H1 (cell line): ENCODE data around the gene HIP1. TPM values are rescaled to one million over a fixed set of nuclear protein-coding genes. Genes with fewer than 3 reads are reported as not detected.

ENCODE experiments used
- CTCF ChIA-PET: fragments of 300-600 bp; sonication (Branson Sonifier 250); formaldehyde crosslinking; loops from one replicate; lab custom pipeline; 2021; ENCODE audit not compliant: partially characterized antibody; lab: Charles Lee
- POLR2A ChIA-PET: fragments of 300-600 bp; sonication (Branson Sonifier 250); formaldehyde crosslinking; loops from one replicate; lab custom pipeline; 2021; ENCODE audit warnings: inconsistent platforms; ENCODE audit not compliant: partially characterized antibody; lab: Charles Lee
- DNase-seq, 2 experiments: peaks; one replicate each; pipeline versions ENCODE4 v3.0.0 to v3.0.0-alpha.2; 2010 to 2022; ENCODE audit warnings: low spot score in 2 of 2, low read depth in 1 of 2, mixed read lengths in 1 of 2
- FAIRE-seq: peaks from 2 replicates; lab custom pipeline; 2011; peaks lifted over from hg19 to GRCh38; lab: Jason Lieb, UNC
- H2AFZ ChIP-seq: 2 replicates; pipeline ENCODE4 v1.8.1; 2012; ENCODE audit warnings: low read length, inconsistent platforms
- H2AK5ac ChIP-seq: 2 replicates; pipeline ENCODE4 v1.6.1; 2013; ENCODE audit warnings: low read depth, low read length
- H2BK120ac ChIP-seq: replicated peaks from 2 replicates; pipeline ENCODE3; 2013; ENCODE audit warnings: low read depth, low read length, inconsistent platforms
- H2BK12ac ChIP-seq: 2 replicates; pipeline ENCODE4 v1.6.1; 2013; ENCODE audit warnings: low read depth, low read length
- H2BK15ac ChIP-seq: 2 replicates; pipeline ENCODE4 v1.6.1; 2013; ENCODE audit warnings: low read length
- H2BK20ac ChIP-seq: 2 replicates; pipeline ENCODE4 v1.6.1; 2013; ENCODE audit warnings: low read length
- H2BK5ac ChIP-seq: 2 replicates; pipeline ENCODE4 v1.6.1; 2013; ENCODE audit warnings: low read depth, low read length
- H3K14ac ChIP-seq: 2 replicates; pipeline ENCODE4 v1.6.1; 2013; ENCODE audit warnings: inconsistent platforms; ENCODE audit not compliant: insufficient read length
- H3K18ac ChIP-seq: 2 replicates; pipeline ENCODE4 v1.6.1; 2013; ENCODE audit warnings: low read length; ENCODE audit errors: extremely low read depth
- H3K23ac ChIP-seq: 2 replicates; pipeline ENCODE4 v1.6.1; 2013; ENCODE audit warnings: inconsistent platforms; ENCODE audit not compliant: insufficient read length
- H3K23me2 ChIP-seq: 2 replicates; pipeline ENCODE4 v1.6.1; 2013; ENCODE audit warnings: low read depth, low read length
- H3K27ac ChIP-seq: 2 replicates; pipeline ENCODE4 v1.6.1; 2011; ENCODE audit warnings: low read depth, low read length, inconsistent platforms
- H3K27me3 ChIP-seq, 4 experiments: replicated peaks in 1 of 4; 1 replicate in 1 of 4; 2 replicates in 3 of 4; pipeline versions ENCODE4 v1.6.1 to v1.8.1; 2011 to 2013; ENCODE audit warnings: low read length in 3 of 4, mild to moderate bottlenecking in 3 of 4, inconsistent platforms in 2 of 4, mixed read lengths in 2 of 4, moderate library complexity in 1 of 4; ENCODE audit not compliant: control insufficient read depth in 3 of 4, insufficient read depth in 3 of 4; ENCODE audit errors: extremely low read depth in 1 of 4
- H3K36me3 ChIP-seq, 4 experiments: 2 replicates each; pipeline versions ENCODE4 v1.6.1 to v1.8.1; 2011 to 2013; ENCODE audit warnings: mild to moderate bottlenecking in 4 of 4, low read length in 3 of 4, moderate library complexity in 2 of 4, control low read depth in 1 of 4, inconsistent platforms in 1 of 4; ENCODE audit not compliant: insufficient read depth in 4 of 4, control insufficient read depth in 2 of 4
- H3K4ac ChIP-seq: replicated peaks from 2 replicates; pipeline ENCODE3; 2013; ENCODE audit warnings: low read length, low read depth, mixed read lengths, inconsistent platforms; ENCODE audit not compliant: insufficient read length
- H3K4me1 ChIP-seq, 4 experiments: replicated peaks in 1 of 4; 1 replicate in 1 of 4; 2 replicates in 3 of 4; pipeline versions ENCODE4 v1.6.1 to v1.8.1; 2011 to 2013; ENCODE audit warnings: low read length in 3 of 4, inconsistent platforms in 2 of 4, mixed read lengths in 1 of 4; ENCODE audit not compliant: insufficient read depth in 4 of 4, control insufficient read depth in 3 of 4
- H3K4me2 ChIP-seq, 2 experiments: 2 replicates each; pipeline versions ENCODE4 v1.6.1 to v1.8.1; 2011 to 2013; ENCODE audit warnings: low read depth in 2 of 2, low read length in 2 of 2, control low read depth in 1 of 2, inconsistent platforms in 1 of 2, mild to moderate bottlenecking in 1 of 2; ENCODE audit not compliant: insufficient read depth in 1 of 2
- H3K4me3 ChIP-seq, 4 experiments: fragments of 200-600, 300-600 bp in 1 of 4; sonication (generic), shearing (Covaris generic), sonication (Bioruptor Twin) in 1 of 4; 2 replicates each; pipeline versions ENCODE4 v1.5.1 to v1.8.1; 2011 to 2016; ENCODE audit warnings: low read length in 4 of 4, low read depth in 3 of 4, control low read depth in 2 of 4, inconsistent platforms in 2 of 4, mild to moderate bottlenecking in 2 of 4, mixed read lengths in 1 of 4, moderate library complexity in 1 of 4; ENCODE audit not compliant: insufficient read depth in 2 of 4; ENCODE audit errors: extremely low read depth in 1 of 4
- H3K56ac ChIP-seq: replicated peaks from 2 replicates; pipeline ENCODE3; 2013; ENCODE audit warnings: low read depth, mild to moderate bottlenecking, mixed read lengths, low read length, inconsistent platforms; ENCODE audit not compliant: insufficient read length
- H3K79me1 ChIP-seq: 2 replicates; pipeline ENCODE4 v1.6.1; 2013; ENCODE audit warnings: low read depth, low read length, control low read depth
- H3K79me2 ChIP-seq, 2 experiments: 2 replicates each; pipeline versions ENCODE4 v1.6.1 to v1.8.1; 2012 to 2013; ENCODE audit warnings: low read length in 2 of 2, mild to moderate bottlenecking in 2 of 2, inconsistent platforms in 1 of 2; ENCODE audit not compliant: insufficient read depth in 2 of 2, control insufficient read depth in 1 of 2
- H3K9ac ChIP-seq, 4 experiments: replicated peaks in 1 of 4; 1 replicate in 1 of 4; 2 replicates in 3 of 4; pipeline versions ENCODE4 v1.6.1 to v1.8.1; 2011 to 2013; ENCODE audit warnings: low read depth in 3 of 4, low read length in 3 of 4, control low read depth in 2 of 4, mild to moderate bottlenecking in 2 of 4, moderate library complexity in 2 of 4, inconsistent platforms in 1 of 4; ENCODE audit errors: extremely low read depth in 1 of 4
- H3K9me3 ChIP-seq, 2 experiments: 2 replicates each; pipeline versions ENCODE4 v1.6.1 to v1.8.1; 2012 to 2013; ENCODE audit warnings: mild to moderate bottlenecking in 2 of 2, moderate library complexity in 2 of 2, control low read depth in 1 of 2, inconsistent platforms in 1 of 2, low read depth in 1 of 2, low read length in 1 of 2, mixed read lengths in 1 of 2; ENCODE audit not compliant: insufficient read depth in 2 of 2
- H4K20me1 ChIP-seq, 2 experiments: replicated peaks in 1 of 2; 2 replicates each; pipeline versions ENCODE3 to v1.8.1; 2011 to 2013; ENCODE audit warnings: inconsistent platforms in 2 of 2, low read length in 2 of 2, mild to moderate bottlenecking in 1 of 2; ENCODE audit not compliant: insufficient read depth in 2 of 2, control insufficient read depth in 1 of 2
- H4K5ac ChIP-seq: 2 replicates; pipeline ENCODE4 v1.6.1; 2013; ENCODE audit warnings: low read length, low read depth, mixed read lengths, inconsistent platforms; ENCODE audit not compliant: insufficient read length
- H4K8ac ChIP-seq: 2 replicates; pipeline ENCODE4 v1.8.0; 2013; ENCODE audit warnings: mild to moderate bottlenecking, moderate library complexity, low read length, inconsistent platforms; ENCODE audit not compliant: insufficient read depth; ENCODE audit errors: extremely low read depth
- H4K91ac ChIP-seq: replicated peaks from 2 replicates; pipeline ENCODE3; 2013; ENCODE audit warnings: low read length, mixed read lengths, inconsistent platforms; ENCODE audit not compliant: insufficient read length
- CEBPB ChIP-seq: IDR thresholded peaks from 2 replicates; pipeline ENCODE4 v1.6.1; 2012; ENCODE audit warnings: low read depth, low read length
- CTCF ChIP-seq, 3 experiments: IDR thresholded peaks; 1 replicate in 2 of 3; 2 replicates in 1 of 3; pipeline versions ENCODE4 v1.5.1 to v1.6.1; 2011; ENCODE audit warnings: low read length in 3 of 3, mild to moderate bottlenecking in 3 of 3, inconsistent platforms in 2 of 3, low read depth in 1 of 3, moderate library complexity in 1 of 3; ENCODE audit not compliant: insufficient read depth in 1 of 3; ENCODE audit errors: control extremely low read depth in 1 of 3
- GABPA ChIP-seq: IDR thresholded peaks from 2 replicates; pipeline ENCODE4 v1.6.1; 2011; ENCODE audit warnings: mild to moderate bottlenecking, low read length, moderate library complexity, borderline replicate concordance; ENCODE audit not compliant: insufficient read depth
- GTF2F1 ChIP-seq: IDR thresholded peaks from 2 replicates; pipeline ENCODE4 v1.6.1; 2012; ENCODE audit warnings: low read depth, low read length, improper control_type of control experiment, borderline replicate concordance
- JUN ChIP-seq: IDR thresholded peaks from 2 replicates; pipeline ENCODE4 v1.6.1; 2011; ENCODE audit warnings: low read depth, mild to moderate bottlenecking, improper control_type of control experiment, low read length
- KDM4A ChIP-seq: IDR thresholded peaks from one replicate; pipeline ENCODE4 v1.7.1; 2012; ENCODE audit warnings: low read depth, mild to moderate bottlenecking, moderate library complexity, low read length, inconsistent platforms; ENCODE audit not compliant: severe bottlenecking
- MAX ChIP-seq: IDR thresholded peaks from 2 replicates; pipeline ENCODE4 v1.6.1; 2012; ENCODE audit warnings: inconsistent platforms
- NANOG ChIP-seq: IDR thresholded peaks from 2 replicates; pipeline ENCODE4 v1.6.1; 2011; ENCODE audit warnings: low read length, low read depth, mild to moderate bottlenecking, inconsistent platforms; ENCODE audit not compliant: insufficient read depth, poor library complexity, severe bottlenecking
- POLR2A ChIP-seq, 2 experiments: IDR thresholded peaks; 1 replicate in 1 of 2; 2 replicates in 1 of 2; pipeline ENCODE4 v1.6.1; 2011; ENCODE audit warnings: low read depth in 2 of 2, low read length in 2 of 2, mild to moderate bottlenecking in 2 of 2; ENCODE audit errors: control extremely low read depth in 1 of 2
- POLR2AphosphoS5 ChIP-seq: IDR thresholded peaks from 2 replicates; pipeline ENCODE4 v1.6.1; 2011; ENCODE audit warnings: low read depth, low read length
- SIX5 ChIP-seq: IDR thresholded peaks from 2 replicates; pipeline ENCODE4 v1.6.1; 2011; ENCODE audit warnings: mild to moderate bottlenecking, low read depth, low read length
- YY1 ChIP-seq: IDR thresholded peaks from 2 replicates; pipeline ENCODE4 v1.6.1; 2011; ENCODE audit warnings: low read depth, mild to moderate bottlenecking, low read length
- WGBS, 2 experiments: shearing (Covaris generic) in 1 of 2; methylation state at CpG; one replicate each; pipeline versions ENCODE4 v1.1.6 to v1.1.7; 2013 to 2015; ENCODE audit warnings: low lambda C conversion rate in 2 of 2, mixed read lengths in 2 of 2, inconsistent platforms in 1 of 2, low coverage in 1 of 2, missing lambda C conversion rate in 1 of 2; ENCODE audit not compliant: insufficient replicate concordance in 2 of 2, insufficient coverage in 1 of 2, insufficient read length in 1 of 2; ENCODE audit errors: extremely low coverage in 1 of 2, missing lambda C conversion rate in 1 of 2; 5-methylcytosine and 5-hydroxymethylcytosine counted together
- polyA plus RNA-seq, 7 experiments: library from polyadenylated mRNA; depleted of rRNA in 3 of 7; stranded (reverse) in 5 of 7; unstranded in 2 of 7; fragments of >200 nt in 5 of 7; fragments of 200-250 nt in 2 of 7; gene quantifications; 1 replicate in 5 of 7; 2 replicates in 1 of 7; 4 replicates in 1 of 7; pipeline versions ENCODE4 v1.2.1 to v1.2.3, GENCODE V29; 2011 to 2013; ENCODE audit warnings: missing spikeins in 2 of 7, mixed read lengths in 2 of 7
- total RNA-seq: library from RNA; stranded (reverse); fragmentation: NEBNext Ultra II Directional; extraction: Animal tissue kit (Norgen Biotek cat#: 25700); gene quantifications from 2 replicates; pipeline ENCODE4 v1.2.1, GENCODE V29; 2021

The HIP1 gene
- total and polyA plus RNA-seq, 2 of the 8 experiments (the other 6 are each of a cell fraction or from before 2014, with no cell fraction given) = 51.8 to 108 TPM

GRCh38 chr7:75572396-75572795, 166.3 kb downstream of the HIP1 start:
- H3K9ac ChIP-seq = no peak overlapping the region
- FAIRE-seq = no peak
- no peak overlapping the region for H3K4me3 ChIP-seq
- no peak overlapping the region for H3K27ac ChIP-seq
- no peak overlapping the region for H2BK20ac ChIP-seq
- no peak overlapping the region for H4K5ac ChIP-seq
- H3K36me3 ChIP-seq = peaks cover 13 to 65% (median 46%) of the 10 kb centered on the region in 4 experiments
- H3K9me3 ChIP-seq = no peaks in the 10 kb centered on the region
- no peak overlapping the region for H2AK5ac ChIP-seq
- DNase-seq = no peak
- H3K23me2 ChIP-seq = no peaks in the 10 kb centered on the region
- ChIA-PET POLR2A (interaction anchor here (0.6 kb wide), 1 partner anchor 384 kb away, joined by 3 read pairs; no protein-coding TSS in a partner anchor), CTCF (interaction anchor here (1.0 to 1.1 kb wide), 3 partner anchors 8 to 70 kb away, joined by 3 read pairs; no protein-coding TSS in a partner anchor)
- no peak overlapping the region for H3K14ac ChIP-seq
- H3K4me1 ChIP-seq = no peaks in the 10 kb centered on the region
- H3K23ac ChIP-seq = no peak overlapping the region
- no peak overlapping the region for H2AFZ ChIP-seq
- no peak overlapping the region for H2BK12ac ChIP-seq
- no peak overlapping the region for H3K56ac ChIP-seq
- H2BK5ac ChIP-seq = no peak overlapping the region
- peaks cover 0 to 1% of the 10 kb centered on the region in 2 experiments for H4K20me1 ChIP-seq
- H3K18ac ChIP-seq = no peak overlapping the region
- H3K4me2 ChIP-seq = no peak overlapping the region
- H3K27me3 ChIP-seq = no peaks in the 10 kb centered on the region
- no peaks in the 10 kb centered on the region for H3K79me2 ChIP-seq
- H3K4ac ChIP-seq = no peak overlapping the region
- no peaks in the 10 kb centered on the region for H3K79me1 ChIP-seq
- H4K8ac ChIP-seq = no peak overlapping the region
- no peak overlapping the region for H4K91ac ChIP-seq
- no peak overlapping the region for H2BK120ac ChIP-seq
- WGBS, 2 experiments = 95% methylated on average over 5 of the region's 5 CpGs; no CpG with 5 or more reads in 1 of the 2 experiments
- no peak overlapping the region for H2BK15ac ChIP-seq
- TF ChIP-seq CEBPB (no peak), KDM4A (no peak), NANOG (no peak), MAX (no peak), GTF2F1 (no peak), JUN (no peak), SIX5 (no peak), GABPA (no peak), POLR2A (IDR thresholded peaks at IDR 0.05; ENCODE audit: control extremely low read depth in 1 of 2, low read depth in 2 of 2, low read length in 2 of 2) (no peak), YY1 (no peak), POLR2AphosphoS5 (no peak), CTCF (IDR thresholded peaks at IDR 0.05; ENCODE audit: control extremely low read depth in 1 of 3, insufficient read depth in 1 of 3, low read depth in 1 of 3, low read length in 3 of 3) (no peak)
